T-cell (primary cell): ENCODE results near the gene GOLGA8H. TPM values are rescaled to one million over a fixed set of nuclear protein-coding genes. Genes with fewer than 3 reads are reported as not detected.
"Not testable (repeated sequence)": the region's sequence is repeated elsewhere in the genome, so short reads cannot be mapped to it uniquely, and the experiment has no call there.

Source experiments
- ATAC-seq, 4 experiments: fragments of 200-7000 bp in 3 of 4; fragments of 150-1000 bp in 1 of 4; cut with Tn5 transposase; replicated peaks in 1 of 4; 1 replicate in 3 of 4; 2 replicates in 1 of 4; pipeline ENCODE4 v1.10.0; 2021; ENCODE audit warnings: moderate library complexity in 3 of 4, mild to moderate bottlenecking in 2 of 4, moderate number of reproducible peaks in 1 of 4
- CTCF ChIA-PET, 2 donors: fragments of 300-600 bp; sonication (Branson Sonifier 250); formaldehyde crosslinking; loops; one replicate each; lab custom pipeline; 2022; ENCODE audit warnings: antibody characterized with exemption in 2 of 2; lab: Charles Lee
- POLR2A ChIA-PET, 2 donors: fragments of 300-600 bp; sonication (Branson Sonifier 250); formaldehyde crosslinking; loops; one replicate each; lab custom pipeline; 2022; ENCODE audit warnings: antibody characterized with exemption in 2 of 2; lab: Charles Lee
- DNase-seq, 35 experiments: peaks; one replicate each; pipeline versions ENCODE4 v3.0.0 to v3.0.0-alpha.2; 2013 to 2023
- H3K27ac ChIP-seq: one replicate; pipeline ENCODE4 v1.5.1; 2013; ENCODE audit warnings: low read length
- H3K27me3 ChIP-seq, 2 experiments: replicated peaks in 1 of 2; 1 replicate in 1 of 2; 2 replicates in 1 of 2; pipeline versions ENCODE4 v1.6.1 to v1.7.0; 2013; ENCODE audit warnings: low read length in 1 of 2, mixed read lengths in 1 of 2; ENCODE audit not compliant: control insufficient read depth in 2 of 2, insufficient read depth in 2 of 2; ENCODE audit errors: extremely low read depth in 1 of 2
- H3K36me3 ChIP-seq, 2 donors: 1 replicate in 1 of 2; 2 replicates in 1 of 2; pipeline versions ENCODE4 v1.6.1 to v1.7.0; 2013; ENCODE audit warnings: low read length in 1 of 2; ENCODE audit not compliant: control insufficient read depth in 2 of 2, insufficient read depth in 1 of 2; ENCODE audit errors: extremely low read depth in 1 of 2
- H3K4me1 ChIP-seq, 2 experiments: 1 replicate in 1 of 2; 2 replicates in 1 of 2; pipeline versions ENCODE4 v1.6.1 to v1.7.0; 2013; ENCODE audit warnings: low read length in 2 of 2, mixed read lengths in 1 of 2; ENCODE audit not compliant: insufficient read depth in 2 of 2, control insufficient read depth in 1 of 2; ENCODE audit errors: extremely low read depth in 1 of 2
- H3K4me3 ChIP-seq, 2 donors: 1 replicate in 1 of 2; 2 replicates in 1 of 2; pipeline versions ENCODE4 v1.5.1 to v1.7.0; 2013; ENCODE audit warnings: mild to moderate bottlenecking in 2 of 2, low read length in 1 of 2, moderate library complexity in 1 of 2; ENCODE audit not compliant: control insufficient read depth in 1 of 2; ENCODE audit errors: extremely low read depth in 1 of 2
- H3K9me3 ChIP-seq: 2 replicates; pipeline ENCODE4 v1.7.0; 2013
- H3K27ac Mint-ChIP-seq, 2 donors: one replicate each; pipeline ENCODE4 v1.8.0; 2020 to 2021; ENCODE audit warnings: mild to moderate bottlenecking in 2 of 2, mixed read lengths in 2 of 2
- H3K27me3 Mint-ChIP-seq, 2 donors: one replicate each; pipeline ENCODE4 v1.8.0; 2021 to 2022; ENCODE audit warnings: mixed read lengths in 2 of 2
- H3K36me3 Mint-ChIP-seq: one replicate; pipeline ENCODE4 v1.8.0; 2021; ENCODE audit warnings: mixed read lengths
- H3K4me1 Mint-ChIP-seq, 3 donors: one replicate each; pipeline ENCODE4 v1.8.0; 2020 to 2022; ENCODE audit warnings: mixed read lengths in 3 of 3, mild to moderate bottlenecking in 1 of 3
- H3K4me3 Mint-ChIP-seq, 3 donors: one replicate each; pipeline ENCODE4 v1.8.0; 2020 to 2022; ENCODE audit warnings: mild to moderate bottlenecking in 3 of 3, mixed read lengths in 3 of 3, moderate library complexity in 3 of 3
- H3K9me3 Mint-ChIP-seq, 3 donors: one replicate each; pipeline ENCODE4 v1.8.0; 2020 to 2022; ENCODE audit warnings: mixed read lengths in 3 of 3
- WGBS: methylation state at CpG from one replicate; pipeline ENCODE4 v1.1.5; 2013; ENCODE audit warnings: missing lambda C conversion rate; ENCODE audit not compliant: insufficient coverage; 5-methylcytosine and 5-hydroxymethylcytosine counted together
- total RNA-seq, 35 experiments: library from RNA in 6 of 35; stranded (reverse) in 6 of 35; fragments of 120-200 nt in 1 of 35; gene quantifications; one replicate each; pipeline versions ENCODE4 v1.2.1 to v1.2.4 and lab custom pipeline; 2013 to 2026

GOLGA8H gene
- total RNA-seq, 5 donors from 2014 or later (not counting 1 experiment from before 2014, with no cell fraction given): not detected

GRCh38 chr15:30612271-30612670 lies 8.4 kb downstream of the GOLGA8H start:
- not testable (repeated sequence) for ATAC-seq

DNA sequence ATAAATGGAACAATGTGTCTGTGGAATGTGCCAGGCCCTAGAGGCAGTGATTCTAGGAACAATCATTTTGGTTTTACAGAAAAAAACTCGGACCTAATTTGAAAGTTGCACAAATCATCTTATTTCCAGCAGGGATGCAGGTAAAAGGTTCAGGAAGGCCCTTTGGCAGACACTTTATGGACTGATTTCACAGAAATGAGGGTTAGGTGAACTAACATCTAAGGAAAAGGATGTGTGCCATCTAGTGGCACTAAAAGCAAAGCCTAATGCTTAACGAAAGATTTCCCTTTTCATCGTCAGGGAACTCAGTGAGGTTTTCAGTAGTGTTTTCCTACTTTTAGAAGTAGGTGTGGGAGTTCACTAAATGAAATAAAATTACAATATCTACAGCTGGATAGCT lies 17.5 kb downstream of the GOLGA8H start:
- H3K27me3 ChIP-seq, H3K27ac ChIP-seq, H3K36me3 Mint-ChIP-seq, H3K27me3 Mint-ChIP-seq, H3K4me3 Mint-ChIP-seq, H3K36me3 ChIP-seq, H3K4me1 ChIP-seq, H3K9me3 ChIP-seq, H3K9me3 Mint-ChIP-seq, POLR2A ChIA-PET, H3K4me3 ChIP-seq, H3K27ac Mint-ChIP-seq, ATAC-seq, CTCF ChIA-PET: not testable (repeated sequence)
- peaks cover 3 to 10% (median 9%) of the 10 kb centered on the region in 3 donors for H3K4me1 Mint-ChIP-seq
- peak in 1 of 35 experiments; percentile 23 for DNase-seq
- WGBS: no CpG with 5 or more reads among the region's 3 CpGs

More at GRCh38 chr15:30612271-30612670, 8.4 kb downstream of the GOLGA8H start:
- DNase-seq, H3K9me3 Mint-ChIP-seq, H3K27me3 ChIP-seq, POLR2A ChIA-PET, H3K27me3 Mint-ChIP-seq, H3K27ac ChIP-seq, CTCF ChIA-PET, H3K9me3 ChIP-seq, H3K4me1 Mint-ChIP-seq, H3K27ac Mint-ChIP-seq, H3K4me1 ChIP-seq, H3K36me3 Mint-ChIP-seq, H3K4me3 ChIP-seq, H3K36me3 ChIP-seq, H3K4me3 Mint-ChIP-seq: not testable (repeated sequence)
- no CpG with 5 or more reads among the region's 6 CpGs for WGBS

GRCh38 chr15:30625436-30626193 lies 21.8 kb downstream of the GOLGA8H start, which contains the start of gene ARHGAP11B:
ARHGAP11B (plus strand) TSS chr15:30626128.
- H3K4me1 ChIP-seq, H3K9me3 ChIP-seq, H3K36me3 Mint-ChIP-seq, H3K36me3 ChIP-seq, CTCF ChIA-PET, POLR2A ChIA-PET, H3K27me3 ChIP-seq, H3K27me3 Mint-ChIP-seq, H3K9me3 Mint-ChIP-seq: not testable (repeated sequence)
- ATAC-seq: peak; percentile 92 to 97 (median 92)
- Mint-ChIP-seq H3K27ac (peak within 1 kb of the TSS; percentile 97 to 99), H3K4me3 (peak within 1 kb of the TSS; percentile 95 to 99 (median 97)), H3K4me1 (peaks cover 13 to 26% (median 23%) of the 10 kb centered on the region in 3 donors)
- Histone ChIP-seq H3K4me3 (peak within 1 kb of the TSS; percentile 63 to 89), H3K27ac (peak within 1 kb of the TSS; percentile 84)
- 0% methylated on average over 15 of the region's 35 CpGs for WGBS
- peak; percentile 89 to 97 (median 94) for DNase-seq

- H3K4me1 ChIP-seq, H3K36me3 ChIP-seq, POLR2A ChIA-PET, H3K9me3 Mint-ChIP-seq, H3K27me3 Mint-ChIP-seq, CTCF ChIA-PET, H3K36me3 Mint-ChIP-seq, H3K9me3 ChIP-seq, H3K27me3 ChIP-seq: not testable (repeated sequence)
- Mint-ChIP-seq H3K4me1 (peaks cover 13 to 26% (median 23%) of the 10 kb centered on the region in 3 donors), H3K27ac (peak overlapping the region; percentile 97 to 99), H3K4me3 (peak overlapping the region; percentile 95 to 99 (median 97))
- H3K4me3 ChIP-seq: peak overlapping the region; percentile 63 to 89
- ATAC-seq: peak in 3 of 4 experiments; percentile 2 to 3 (median 2)
- DNase-seq: peak in 5 of 35 experiments; percentile 2 to 34 (median 5)
- 0% methylated on average over 5 of the region's 22 CpGs for WGBS
- H3K27ac ChIP-seq: peak overlapping the region; percentile 13
Measured at GRCh38 chr15:30626194-30626565, 22.4 kb downstream of the GOLGA8H start.

DNA sequence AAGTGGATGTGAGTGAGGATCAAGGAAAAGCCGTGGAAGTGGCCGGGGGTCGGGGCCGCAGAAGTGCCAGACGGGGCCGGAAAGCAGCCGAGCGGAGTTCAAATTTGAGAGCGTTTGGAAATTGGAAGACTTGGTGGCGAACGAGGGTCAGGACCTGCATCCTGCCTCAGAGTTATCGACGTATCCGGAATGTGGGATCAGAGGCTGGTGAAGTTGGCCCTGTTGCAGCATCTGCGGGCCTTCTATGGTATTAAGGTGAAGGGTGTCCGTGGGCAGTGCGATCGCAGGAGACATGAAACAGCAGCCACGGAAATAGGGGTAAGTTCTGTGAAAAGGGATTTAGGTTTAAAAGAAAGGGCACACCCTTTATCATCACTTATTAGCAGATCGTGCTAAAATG lies 22.8 kb downstream of the GOLGA8H start:
- H3K36me3 Mint-ChIP-seq, POLR2A ChIA-PET, CTCF ChIA-PET, H3K27me3 Mint-ChIP-seq, H3K27me3 ChIP-seq, DNase-seq, ATAC-seq, H3K9me3 ChIP-seq, H3K4me1 ChIP-seq, H3K9me3 Mint-ChIP-seq, H3K36me3 ChIP-seq: not testable (repeated sequence)
- Histone ChIP-seq H3K4me3 (peak overlapping the region; percentile 63 to 89), H3K27ac (peak overlapping the region; percentile 13)
- WGBS: no CpG with 5 or more reads among the region's 20 CpGs
- H3K4me3 Mint-ChIP-seq: peak overlapping the region; percentile 95 to 99 (median 97)
- peak overlapping the region; percentile 97 to 99 for H3K27ac Mint-ChIP-seq
- peaks cover 13 to 26% (median 23%) of the 10 kb centered on the region in 3 donors for H3K4me1 Mint-ChIP-seq

DNA sequence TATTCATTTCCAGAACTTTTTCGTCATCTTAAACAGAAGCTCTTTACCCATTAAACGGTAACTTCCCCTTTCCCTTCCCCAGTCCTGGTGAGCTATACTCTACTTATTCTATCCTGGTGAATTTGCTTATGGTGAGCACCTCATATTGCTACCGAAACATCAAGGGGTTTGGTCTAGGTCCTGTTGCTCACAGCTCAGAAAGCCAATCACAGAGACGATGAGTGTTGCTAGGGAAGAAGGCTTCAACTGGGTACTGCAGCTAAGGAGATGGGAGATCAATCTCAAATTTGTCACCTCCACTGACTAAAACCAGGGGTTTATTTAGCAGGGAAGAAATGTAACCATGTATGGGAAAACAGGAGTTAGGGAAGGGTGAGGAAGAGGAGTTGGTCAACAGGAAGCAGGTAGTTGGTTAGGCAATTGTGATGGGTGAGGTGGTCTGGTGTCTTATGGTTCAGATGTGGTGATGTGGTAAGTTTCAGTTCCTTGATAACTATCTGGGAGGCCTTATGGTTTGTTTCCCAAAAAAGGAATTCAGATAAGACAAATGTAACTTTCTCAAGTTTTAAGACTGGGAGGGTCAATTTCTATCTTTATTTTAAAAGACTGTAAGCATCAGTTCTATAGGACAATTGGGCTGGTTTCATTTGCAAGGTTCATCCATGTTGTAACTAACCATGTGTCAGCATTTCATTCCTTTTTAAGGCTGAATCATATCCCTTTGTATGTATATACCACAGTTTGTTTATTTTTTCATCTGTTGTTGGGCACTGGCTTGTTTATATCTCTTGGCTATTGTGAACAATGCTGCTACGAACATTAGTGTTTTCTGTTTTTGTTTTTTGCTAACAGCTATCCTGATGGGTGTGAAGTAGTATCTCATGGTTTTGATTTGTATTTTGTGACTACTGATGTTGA lies 46.4 kb downstream of the GOLGA8H start:
- Histone ChIP-seq H3K9me3 (no peaks in the 10 kb centered on the region), H3K27me3 (no peaks in the 10 kb centered on the region), H3K4me1 (peaks cover 0 to 2% of the 10 kb centered on the region in 2 experiments), H3K4me3 (no peak overlapping the region), H3K27ac (no peak overlapping the region), H3K36me3 (no peaks in the 10 kb centered on the region)
- no peak overlapping the region for H3K4me3 Mint-ChIP-seq
- H3K4me1 Mint-ChIP-seq: peaks cover 10 to 15% (median 13%) of the 10 kb centered on the region in 3 donors
- H3K9me3 Mint-ChIP-seq: no peaks in the 10 kb centered on the region
- no peaks in the 10 kb centered on the region for H3K27me3 Mint-ChIP-seq
- H3K27ac Mint-ChIP-seq: no peak overlapping the region
- POLR2A ChIA-PET: no interaction called here
- DNase-seq (no peak), ATAC-seq (no peak)
- CTCF ChIA-PET: no interaction called here
- WGBS: 89% methylated on average over 1 of the region's 5 CpGs
- H3K36me3 Mint-ChIP-seq: peaks cover 10% of the 10 kb centered on the region
